GM10266 (cell line): ENCODE data around the gene UNC13C.

Source experiments
- DNase-seq: peaks from one replicate; pipeline ENCODE4 v3.0.0; 2012; ENCODE audit errors: extremely low spot score
- TF ChIP-seq, protein P1 (sequence below): IDR thresholded peaks from 2 replicates; pipeline ENCODE4 v1.5.1; 2012; ENCODE audit warnings: mild to moderate bottlenecking, low read depth; ENCODE audit not compliant: control insufficient read depth, insufficient read depth; ENCODE audit errors: missing control alignments

The UNC13C gene

DNA sequence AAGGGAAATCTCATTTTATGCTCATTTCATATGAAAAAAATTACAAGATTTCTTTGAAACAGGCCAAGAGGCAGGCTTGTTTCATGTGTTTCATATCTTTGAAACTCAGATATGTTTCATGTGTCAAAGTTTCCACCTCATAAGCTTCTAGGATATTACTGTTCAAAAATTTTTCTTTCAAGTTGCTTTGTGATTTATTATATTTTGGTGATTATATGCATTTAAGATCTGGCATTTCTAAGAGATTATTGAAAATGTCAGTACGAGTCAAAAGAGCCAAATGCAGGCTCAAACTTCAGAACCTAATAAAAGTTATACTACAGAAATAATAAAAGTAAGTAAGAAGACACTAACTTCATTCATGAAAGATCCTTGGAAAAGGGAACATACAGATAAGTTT, 590.1 kb downstream of the UNC13C start:
- DNase-seq: no peak
- TF ChIP-seq, protein P1, sequence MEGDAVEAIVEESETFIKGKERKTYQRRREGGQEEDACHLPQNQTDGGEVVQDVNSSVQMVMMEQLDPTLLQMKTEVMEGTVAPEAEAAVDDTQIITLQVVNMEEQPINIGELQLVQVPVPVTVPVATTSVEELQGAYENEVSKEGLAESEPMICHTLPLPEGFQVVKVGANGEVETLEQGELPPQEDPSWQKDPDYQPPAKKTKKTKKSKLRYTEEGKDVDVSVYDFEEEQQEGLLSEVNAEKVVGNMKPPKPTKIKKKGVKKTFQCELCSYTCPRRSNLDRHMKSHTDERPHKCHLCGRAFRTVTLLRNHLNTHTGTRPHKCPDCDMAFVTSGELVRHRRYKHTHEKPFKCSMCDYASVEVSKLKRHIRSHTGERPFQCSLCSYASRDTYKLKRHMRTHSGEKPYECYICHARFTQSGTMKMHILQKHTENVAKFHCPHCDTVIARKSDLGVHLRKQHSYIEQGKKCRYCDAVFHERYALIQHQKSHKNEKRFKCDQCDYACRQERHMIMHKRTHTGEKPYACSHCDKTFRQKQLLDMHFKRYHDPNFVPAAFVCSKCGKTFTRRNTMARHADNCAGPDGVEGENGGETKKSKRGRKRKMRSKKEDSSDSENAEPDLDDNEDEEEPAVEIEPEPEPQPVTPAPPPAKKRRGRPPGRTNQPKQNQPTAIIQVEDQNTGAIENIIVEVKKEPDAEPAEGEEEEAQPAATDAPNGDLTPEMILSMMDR: no peak

DNA sequence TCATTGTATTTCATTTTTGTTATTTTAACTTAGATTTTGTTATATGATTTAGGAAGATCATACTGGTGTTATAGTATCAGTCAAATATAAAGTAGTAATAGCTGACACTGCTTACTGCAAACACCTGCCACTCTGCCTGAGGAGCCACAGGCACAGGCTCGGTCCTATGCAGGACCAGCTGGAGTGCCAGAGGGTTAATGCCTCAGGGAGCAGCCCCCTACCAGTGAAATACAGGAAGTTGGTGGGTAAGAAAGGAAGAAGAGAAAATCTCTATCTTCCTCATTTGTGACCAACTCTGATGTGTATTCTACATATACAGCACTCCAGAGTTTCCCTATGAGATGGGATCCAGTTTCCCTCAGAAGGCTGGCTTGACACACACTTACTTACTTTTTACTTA, 593.3 kb downstream of the UNC13C start:
- no peak for DNase-seq
- TF ChIP-seq, protein P1: no peak

DNA sequence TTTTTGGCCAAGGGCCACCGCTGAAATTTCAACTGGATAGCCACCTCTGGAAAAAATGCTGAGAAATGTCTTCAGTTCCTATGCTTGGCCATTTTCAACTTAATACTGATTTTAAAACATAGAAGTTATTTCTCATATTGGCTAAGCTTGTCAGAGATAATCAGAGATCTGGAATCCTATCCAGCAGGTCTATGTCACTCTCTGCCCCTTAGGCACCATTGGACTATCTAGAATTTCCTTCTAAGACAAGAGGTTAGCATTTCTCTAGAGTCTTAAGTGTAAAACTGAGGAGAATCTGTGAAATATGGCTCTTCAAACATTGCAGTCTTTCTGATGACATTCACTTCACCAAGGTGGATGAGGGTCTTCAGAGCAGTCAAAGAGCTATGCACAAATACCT, 597.3 kb downstream of the UNC13C start:
- no peak for DNase-seq
- TF ChIP-seq, protein P1: no peak

DNA sequence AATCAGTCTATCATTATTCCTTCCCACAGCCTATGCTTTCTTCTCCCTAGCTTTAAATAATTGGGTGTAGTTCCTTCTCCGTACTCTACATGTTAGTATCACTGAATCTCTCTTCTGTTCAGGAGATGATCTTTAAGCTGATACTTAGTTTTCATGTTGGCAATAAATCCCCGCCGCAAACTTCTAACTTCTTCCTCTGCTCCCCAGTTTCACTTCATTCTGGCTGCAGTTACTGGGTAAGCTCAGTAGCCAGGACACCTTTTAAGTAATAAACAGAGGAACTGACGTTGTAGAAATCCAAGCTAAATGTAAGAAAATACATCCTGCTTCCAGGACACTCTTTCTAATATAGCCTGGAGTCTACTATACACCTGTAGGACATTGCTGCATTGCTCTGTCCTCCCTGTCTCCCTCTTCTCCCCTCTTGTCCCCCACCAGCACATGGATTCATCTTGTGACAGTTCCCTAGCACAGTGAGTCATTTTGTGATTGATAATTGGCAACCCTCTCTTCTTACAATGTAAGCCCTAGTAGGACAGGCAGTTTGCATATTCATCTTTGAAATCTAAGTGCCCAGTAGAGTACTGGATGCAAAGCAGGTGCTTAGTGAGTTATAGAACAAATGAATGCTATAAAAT, 598.2 kb downstream of the UNC13C start:
- TF ChIP-seq, protein P1: no peak
- DNase-seq: no peak

DNA sequence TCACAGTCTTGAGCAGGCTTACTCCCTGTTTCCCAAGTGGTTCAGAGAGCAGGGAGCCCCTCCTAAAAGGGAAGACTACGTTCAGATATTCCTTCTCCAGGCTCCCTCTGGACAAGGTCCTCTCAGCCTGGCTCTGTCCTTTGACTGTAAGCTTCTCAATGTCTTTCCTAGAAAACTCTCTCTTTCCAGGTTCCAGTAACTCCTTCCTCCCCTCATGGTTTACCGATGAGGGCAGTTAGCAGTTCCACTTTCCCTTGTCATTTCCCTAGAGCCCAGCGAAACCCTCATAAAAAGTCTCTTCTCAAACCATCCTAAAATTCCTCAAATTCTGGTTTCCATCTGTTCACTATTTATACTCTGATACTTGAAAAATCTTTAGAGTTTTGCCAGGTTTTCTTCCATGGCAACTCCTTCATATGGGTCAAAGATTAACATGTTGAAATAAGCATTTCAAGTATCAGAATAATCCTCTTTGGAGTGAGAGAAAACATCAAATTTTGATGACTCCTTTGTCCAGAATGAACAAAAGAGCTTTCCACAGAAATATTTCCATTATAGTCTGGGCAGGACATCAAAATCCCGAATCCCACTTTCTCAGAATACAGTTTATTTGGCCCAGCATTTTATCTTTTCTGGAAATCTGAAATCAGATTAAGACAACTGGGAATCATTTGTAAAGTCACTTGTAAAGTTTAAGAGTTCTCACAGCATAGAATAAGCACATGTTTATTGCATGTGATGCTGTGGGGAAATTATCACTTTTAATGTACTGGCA, 599.4 kb downstream of the UNC13C start:
- DNase-seq: no peak
- TF ChIP-seq, protein P1: no peak

DNA sequence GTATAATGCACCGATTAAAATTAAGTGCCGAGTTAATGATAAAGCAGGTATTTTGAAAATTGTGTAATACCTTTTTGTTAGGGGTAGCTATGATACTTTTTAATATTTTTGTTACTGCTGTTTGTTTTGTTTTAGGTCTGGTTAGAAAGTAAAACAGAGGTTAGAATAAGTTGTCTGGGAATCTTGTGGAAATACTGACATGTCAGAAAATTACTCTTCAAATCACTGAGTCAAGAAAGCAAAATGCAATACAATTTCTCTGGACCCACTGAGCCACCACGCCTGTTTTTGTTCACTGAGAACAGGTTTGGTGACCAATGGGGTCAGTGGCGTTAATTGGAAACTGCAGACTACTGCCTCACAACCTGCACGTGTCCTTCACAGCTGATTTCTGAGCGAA, 601.6 kb downstream of the UNC13C start:
- no peak for DNase-seq
- TF ChIP-seq, protein P1: no peak

DNA sequence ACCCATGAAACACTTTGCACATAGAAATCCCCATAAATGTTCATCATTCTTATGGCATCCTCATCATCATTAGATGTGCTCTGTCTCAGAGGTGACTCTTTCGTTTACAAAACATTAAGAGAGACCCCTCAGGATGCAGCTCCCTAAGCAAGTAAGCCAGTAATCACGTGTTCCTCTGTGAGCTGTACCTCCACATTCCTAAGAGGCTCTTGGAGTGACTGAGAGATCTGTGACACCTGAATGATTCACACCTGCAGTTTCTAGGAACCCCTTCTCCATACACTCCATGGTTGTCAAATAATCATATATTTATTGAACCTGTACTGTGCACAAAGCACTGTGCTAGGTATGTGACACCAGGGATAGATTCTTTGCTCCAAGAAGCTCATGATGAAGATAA, 602.4 kb downstream of the UNC13C start:
- TF ChIP-seq, protein P1: no peak
- no peak for DNase-seq
